Astrocyte (in vitro differentiated cells and primary cell): ENCODE results near the gene ZNF469.

Experiments used
- CTCF ChIP-seq: IDR thresholded peaks from 2 replicates; pipeline ENCODE4 v1.5.1; 2011; ENCODE audit warnings: low read depth, mild to moderate bottlenecking, inconsistent platforms, low read length, moderate library complexity; ENCODE audit not compliant: insufficient read depth
- EZH2 ChIP-seq: IDR thresholded peaks from 2 replicates; pipeline ENCODE4 v1.6.1; 2012; ENCODE audit warnings: mild to moderate bottlenecking, low read length, inconsistent platforms; ENCODE audit not compliant: insufficient read depth

- TF ChIP-seq EZH2 (no peak), CTCF (no peak)
Observed at GRCh38 chr16:88340755-88341150, 42.0 kb upstream of the ZNF469 start.
